HepG2 (cell line): ENCODE results near the gene IP6K1. TPM values are rescaled to one million over a fixed set of nuclear protein-coding genes. Genes with fewer than 3 reads are reported as not detected.
A peak's percentile ranks its signal among the peaks of the same experiment; 100 is the strongest.

ENCODE experiments used
- ATAC-seq: fragments of 200-7000 bp; cut with Tn5 transposase; 3 replicates; pipeline ENCODE4 v1.9.1; 2020; ENCODE audit warnings: mild to moderate bottlenecking, moderate library complexity
- BruUV-seq: library from RNA; stranded (reverse); fragments of 400-500 nt; replicated peaks from 2 replicates; lab custom pipeline; 2021; lab: Mats Ljungman, UMichigan
- CTCF ChIA-PET: fragments of 300-600 bp; formaldehyde crosslinking; extraction: SDS; loops from one replicate; lab custom pipeline; 2021; ENCODE audit warnings: low total read pairs, inconsistent platforms, low intra/inter-chr PET ratio; lab: Yijun Ruan, JAX
- POLR2A ChIA-PET: fragments of 350-600 bp; sonication (Branson Sonifier 250); formaldehyde crosslinking; loops from one replicate; lab custom pipeline; 2020; ENCODE audit warnings: antibody characterized with exemption, inconsistent platforms; lab: Yijun Ruan, JAX
- DNase-seq: peaks from one replicate; pipeline ENCODE4 v3.0.0-alpha.2; 2015; ENCODE audit warnings: low spot score
- FAIRE-seq: peaks from 3 replicates; lab custom pipeline; 2011; peaks lifted over from hg19 to GRCh38; lab: Jason Lieb, UNC
- H2AFZ ChIP-seq: one replicate; pipeline ENCODE4 v1.6.1; 2011; ENCODE audit warnings: low read length, inconsistent platforms
- H3K27ac ChIP-seq: fragments of 300-600 bp; 3 replicates; pipeline ENCODE4 v1.8.0; 2011; ENCODE audit warnings: mixed run types, mild to moderate bottlenecking, mixed read lengths, low read length, inconsistent platforms; ENCODE audit not compliant: insufficient read depth; ENCODE audit errors: extremely low read length
- H3K27me3 ChIP-seq, 2 experiments: fragments of 200-600 bp in 1 of 2; 2 replicates in 1 of 2; 3 replicates in 1 of 2; pipeline versions ENCODE4 v1.6.0 to v1.8.0; 2011; ENCODE audit warnings: low read length in 2 of 2, mild to moderate bottlenecking in 2 of 2, moderate library complexity in 2 of 2, inconsistent platforms in 1 of 2; ENCODE audit not compliant: insufficient read depth in 2 of 2, control insufficient read depth in 1 of 2
- H3K36me3 ChIP-seq, 2 experiments: fragments of 200-600 bp in 1 of 2; replicated peaks in 1 of 2; 2 replicates in 1 of 2; 3 replicates in 1 of 2; pipeline versions ENCODE4 v1.5.1 to v1.8.0; 2011; ENCODE audit warnings: low read length in 2 of 2, inconsistent platforms in 1 of 2; ENCODE audit not compliant: insufficient read depth in 2 of 2, control insufficient read depth in 1 of 2
- H3K4me1 ChIP-seq: 2 replicates; pipeline ENCODE4 v1.5.1; 2012; ENCODE audit warnings: low read length, inconsistent platforms; ENCODE audit not compliant: insufficient read depth
- H3K4me2 ChIP-seq: 2 replicates; pipeline ENCODE4 v1.6.0; 2011; ENCODE audit warnings: low read depth, low read length, inconsistent platforms
- H3K4me3 ChIP-seq, 3 experiments: fragments of 200-600 bp in 1 of 3; sonication (generic), shearing (Covaris generic) in 1 of 3; replicated peaks in 1 of 3; 2 replicates each; pipeline ENCODE4 v1.5.1; 2011 to 2016; ENCODE audit warnings: low read length in 3 of 3, inconsistent platforms in 2 of 3, low read depth in 2 of 3, mild to moderate bottlenecking in 2 of 3, control low read depth in 1 of 3, mixed read lengths in 1 of 3; ENCODE audit not compliant: insufficient read depth in 1 of 3
- H3K79me2 ChIP-seq: one replicate; pipeline ENCODE4 v1.6.1; 2011; ENCODE audit warnings: low read length, inconsistent platforms; ENCODE audit not compliant: insufficient read depth
- H3K9ac ChIP-seq: 2 replicates; pipeline ENCODE4 v1.6.0; 2011; ENCODE audit warnings: mild to moderate bottlenecking, low read depth, low read length, inconsistent platforms; ENCODE audit not compliant: insufficient read depth
- H3K9me3 ChIP-seq: 2 replicates; pipeline ENCODE4 v1.5.1; 2012; ENCODE audit warnings: mild to moderate bottlenecking, low read length
- H4K20me1 ChIP-seq: 2 replicates; pipeline ENCODE4 v1.6.0; 2011; ENCODE audit warnings: inconsistent platforms, mild to moderate bottlenecking, low read length, moderate library complexity; ENCODE audit not compliant: insufficient read depth
- RELA ChIP-seq: sonication (generic); formaldehyde crosslinking; IDR thresholded peaks from 2 replicates; pipeline ENCODE4 v1.4.0; 2020; ENCODE audit warnings: missing genetic modification reagents
- TEAD2 ChIP-seq: sonication (generic); formaldehyde crosslinking; IDR thresholded peaks from 2 replicates; pipeline ENCODE4 v1.9.0; 2021; ENCODE audit warnings: missing genetic modification reagents
- ZNF121 ChIP-seq: sonication (generic); formaldehyde crosslinking; IDR thresholded peaks from 2 replicates; pipeline ENCODE4 v1.5.0; 2020; ENCODE audit warnings: mild to moderate bottlenecking, missing genetic modification reagents
- ZNF335 ChIP-seq: sonication (generic); formaldehyde crosslinking; IDR thresholded peaks from 2 replicates; pipeline ENCODE4 v1.4.0; 2020; ENCODE audit warnings: missing genetic modification reagents
- ZNF766 ChIP-seq: sonication (generic); formaldehyde crosslinking; IDR thresholded peaks from 2 replicates; pipeline ENCODE4 v1.5.0; 2020; ENCODE audit warnings: missing genetic modification reagents, borderline replicate concordance
- WGBS: methylation state at CpG from one replicate; pipeline ENCODE4 v1.1.6; 2017; ENCODE audit warnings: low lambda C conversion rate; 5-methylcytosine and 5-hydroxymethylcytosine counted together
- in situ Hi-C: cut with HindIII; loops from 2 replicates; pipeline ENCODE4 v1.10.0; 2017; ENCODE audit warnings: low pct_unique_long_range_greater_than_20kb; ENCODE audit not compliant: extremely low pct_ligation_motif_present
- intact Hi-C: fragments of 100-400 bp; cut with micrococcal nuclease; formaldehyde crosslinking; loops from one replicate; pipeline ENCODE4 v1.10.0; 2022; ENCODE audit not compliant: unreplicated experiment
- polyA plus RNA-seq, 8 experiments: library from polyadenylated mRNA; depleted of rRNA in 3 of 8; stranded (reverse) in 7 of 8; unstranded in 1 of 8; fragments of >200 nt; fragmentation: Illumina TruSeq in 4 of 8; extraction: Trizol in 4 of 8; gene quantifications; 2 replicates each; pipeline versions ENCODE4 v1.2.1 to v1.2.3, GENCODE V29; 2011 to 2016; ENCODE audit warnings: low read depth in 4 of 8, missing spikeins in 1 of 8, mixed read lengths in 1 of 8; ENCODE audit not compliant: insufficient read depth in 1 of 8
- total RNA-seq, 5 experiments: library from RNA; depleted of rRNA; stranded (reverse); fragments of >200 nt; fragmentation: Illumina TruSeq; extraction: Trizol; gene quantifications; 2 replicates each; pipeline ENCODE4 v1.2.3, GENCODE V29; 2016; ENCODE audit warnings: low read depth in 1 of 5
- TF ChIP-seq, protein P1 (sequence below): sonication (generic); formaldehyde crosslinking; IDR thresholded peaks from 2 replicates; pipeline ENCODE4 v1.4.0; 2020; ENCODE audit warnings: mild to moderate bottlenecking, missing genetic modification reagents, borderline replicate concordance
- TF ChIP-seq, protein P2 (sequence below): sonication (generic); formaldehyde crosslinking; conservative IDR thresholded peaks from 2 replicates; pipeline ENCODE4 v1.8.0; 2022; ENCODE audit warnings: mild to moderate bottlenecking, moderate library complexity, missing genetic modification reagents

IP6K1 gene
- total and polyA plus RNA-seq, 2 of the 13 experiments (the other 11 are each of a cell fraction or from before 2014, with no cell fraction given) = 17.7 to 29.7 TPM

DNA sequence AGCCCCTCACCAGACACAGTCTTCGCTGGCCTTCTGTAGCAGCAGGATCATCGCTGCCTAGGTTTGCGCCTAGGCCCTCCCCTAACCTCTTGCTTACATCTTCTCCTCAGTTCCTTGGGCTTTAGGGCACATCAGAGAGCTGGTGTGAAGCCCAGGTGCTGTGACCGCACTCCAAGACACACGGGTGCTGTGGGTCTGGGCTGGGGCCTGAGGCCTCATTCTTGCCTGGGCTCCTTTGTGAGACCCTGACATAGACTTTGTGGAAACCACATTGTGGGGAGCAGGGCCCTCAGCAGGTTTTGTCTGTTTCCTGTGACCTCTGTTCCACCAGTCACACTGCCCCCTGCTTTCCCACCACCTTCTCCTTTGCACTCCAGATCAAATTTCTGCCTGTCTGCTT lies 74.9 kb downstream of the IP6K1 start (continued):
- TF ChIP-seq, protein P1, sequence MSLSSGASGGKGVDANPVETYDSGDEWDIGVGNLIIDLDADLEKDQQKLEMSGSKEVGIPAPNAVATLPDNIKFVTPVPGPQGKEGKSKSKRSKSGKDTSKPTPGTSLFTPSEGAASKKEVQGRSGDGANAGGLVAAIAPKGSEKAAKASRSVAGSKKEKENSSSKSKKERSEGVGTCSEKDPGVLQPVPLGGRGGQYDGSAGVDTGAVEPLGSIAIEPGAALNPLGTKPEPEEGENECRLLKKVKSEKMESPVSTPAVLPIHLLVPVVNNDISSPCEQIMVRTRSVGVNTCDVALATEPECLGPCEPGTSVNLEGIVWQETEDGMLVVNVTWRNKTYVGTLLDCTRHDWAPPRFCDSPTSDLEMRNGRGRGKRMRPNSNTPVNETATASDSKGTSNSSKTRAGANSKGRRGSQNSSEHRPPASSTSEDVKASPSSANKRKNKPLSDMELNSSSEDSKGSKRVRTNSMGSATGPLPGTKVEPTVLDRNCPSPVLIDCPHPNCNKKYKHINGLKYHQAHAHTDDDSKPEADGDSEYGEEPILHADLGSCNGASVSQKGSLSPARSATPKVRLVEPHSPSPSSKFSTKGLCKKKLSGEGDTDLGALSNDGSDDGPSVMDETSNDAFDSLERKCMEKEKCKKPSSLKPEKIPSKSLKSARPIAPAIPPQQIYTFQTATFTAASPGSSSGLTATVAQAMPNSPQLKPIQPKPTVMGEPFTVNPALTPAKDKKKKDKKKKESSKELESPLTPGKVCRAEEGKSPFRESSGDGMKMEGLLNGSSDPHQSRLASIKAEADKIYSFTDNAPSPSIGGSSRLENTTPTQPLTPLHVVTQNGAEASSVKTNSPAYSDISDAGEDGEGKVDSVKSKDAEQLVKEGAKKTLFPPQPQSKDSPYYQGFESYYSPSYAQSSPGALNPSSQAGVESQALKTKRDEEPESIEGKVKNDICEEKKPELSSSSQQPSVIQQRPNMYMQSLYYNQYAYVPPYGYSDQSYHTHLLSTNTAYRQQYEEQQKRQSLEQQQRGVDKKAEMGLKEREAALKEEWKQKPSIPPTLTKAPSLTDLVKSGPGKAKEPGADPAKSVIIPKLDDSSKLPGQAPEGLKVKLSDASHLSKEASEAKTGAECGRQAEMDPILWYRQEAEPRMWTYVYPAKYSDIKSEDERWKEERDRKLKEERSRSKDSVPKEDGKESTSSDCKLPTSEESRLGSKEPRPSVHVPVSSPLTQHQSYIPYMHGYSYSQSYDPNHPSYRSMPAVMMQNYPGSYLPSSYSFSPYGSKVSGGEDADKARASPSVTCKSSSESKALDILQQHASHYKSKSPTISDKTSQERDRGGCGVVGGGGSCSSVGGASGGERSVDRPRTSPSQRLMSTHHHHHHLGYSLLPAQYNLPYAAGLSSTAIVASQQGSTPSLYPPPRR (CRISPR knock-in tag) = no peak
- TF ChIP-seq ZNF766 = no peak
- TF ChIP-seq, protein P2, sequence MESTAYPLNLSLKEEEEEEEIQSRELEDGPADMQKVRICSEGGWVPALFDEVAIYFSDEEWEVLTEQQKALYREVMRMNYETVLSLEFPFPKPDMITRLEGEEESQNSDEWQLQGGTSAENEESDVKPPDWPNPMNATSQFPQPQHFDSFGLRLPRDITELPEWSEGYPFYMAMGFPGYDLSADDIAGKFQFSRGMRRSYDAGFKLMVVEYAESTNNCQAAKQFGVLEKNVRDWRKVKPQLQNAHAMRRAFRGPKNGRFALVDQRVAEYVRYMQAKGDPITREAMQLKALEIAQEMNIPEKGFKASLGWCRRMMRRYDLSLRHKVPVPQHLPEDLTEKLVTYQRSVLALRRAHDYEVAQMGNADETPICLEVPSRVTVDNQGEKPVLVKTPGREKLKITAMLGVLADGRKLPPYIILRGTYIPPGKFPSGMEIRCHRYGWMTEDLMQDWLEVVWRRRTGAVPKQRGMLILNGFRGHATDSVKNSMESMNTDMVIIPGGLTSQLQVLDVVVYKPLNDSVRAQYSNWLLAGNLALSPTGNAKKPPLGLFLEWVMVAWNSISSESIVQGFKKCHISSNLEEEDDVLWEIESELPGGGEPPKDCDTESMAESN (CRISPR knock-in tag) = no peak
- TF ChIP-seq TEAD2 = no peak

DNA sequence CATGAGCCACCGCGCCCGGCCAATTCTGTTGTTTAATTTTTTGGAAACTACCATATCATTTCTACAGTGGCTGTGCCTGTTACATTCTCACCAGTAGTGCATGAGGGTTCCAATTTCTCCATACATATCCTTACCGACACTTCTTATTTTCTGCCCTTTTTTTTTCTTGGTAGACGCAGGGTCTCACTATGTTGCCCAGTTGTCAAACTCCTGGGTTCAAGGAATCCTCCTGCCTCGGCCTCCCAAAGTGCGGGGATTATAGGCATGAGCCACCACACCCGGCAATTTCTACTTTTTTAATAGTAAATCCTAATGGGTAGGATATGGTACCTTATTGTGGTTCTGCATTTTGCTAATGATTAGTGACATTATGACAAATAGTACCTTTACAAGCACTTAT lies 76.5 kb downstream of the IP6K1 start:
- Histone ChIP-seq H3K4me3 (no peak overlapping the region), H2AFZ (no peak overlapping the region), H3K27ac (no peak overlapping the region), H3K9me3 (no peaks in the 10 kb centered on the region), H3K36me3 (peaks cover 11 to 20% of the 10 kb centered on the region in 2 experiments; a peak in 4 of 5 replicates), H3K4me2 (no peak overlapping the region), H3K79me2 (no peaks in the 10 kb centered on the region), H3K4me1 (peaks cover 23% of the 10 kb centered on the region), H4K20me1 (no peaks in the 10 kb centered on the region), H3K9ac (no peak overlapping the region), H3K27me3 (no peaks in the 10 kb centered on the region; a peak in 1 of 5 replicates)
- ChIA-PET POLR2A (no interaction called here), CTCF (no interaction called here)
- no peak for DNase-seq
- in situ Hi-C loops = no loop called here
- ATAC-seq = no peak
- no peak for TF ChIP-seq RELA (CRISPR knock-in tag)
- no peak for TF ChIP-seq ZNF335 (CRISPR knock-in tag)
- 0 out of 2 replicates have a peak, but pooled peaks have one; percentile 35 for TF ChIP-seq ZNF121 (CRISPR knock-in tag)
- no TSS peak for BruUV-seq
- WGBS = 95% methylated on average over 8 of the region's 8 CpGs
- intact Hi-C loops = no loop called here
- no peak for FAIRE-seq
